GM23338 (cell line): ENCODE measurements around the gene NAA16. TPM values are rescaled to one million over a fixed set of nuclear protein-coding genes. Genes with fewer than 3 reads are reported as not detected.

Source experiments
- ATAC-seq: fragments of 200-7000 bp; cut with Tn5 transposase; 3 replicates; pipeline ENCODE4 v1.9.1; 2020
- DNase-seq: peaks from one replicate; pipeline ENCODE4 v3.0.0-alpha.2; 2015; ENCODE audit warnings: low spot score
- H2AFZ ChIP-seq: fragments of 200-600 bp; sonication (generic); 2 replicates; pipeline ENCODE4 v1.8.0; 2016; ENCODE audit warnings: antibody characterized with exemption, mild to moderate bottlenecking, moderate library complexity
- H3F3A ChIP-seq: fragments of 200-600 bp; sonication (generic); replicated peaks from 2 replicates; pipeline ENCODE4 v1.8.0; 2017; ENCODE audit warnings: antibody characterized with exemption, mixed run types, low read depth
- H3K27ac ChIP-seq: fragments of 200-600 bp; sonication (generic); 2 replicates; pipeline ENCODE4 v1.6.1; 2016; ENCODE audit warnings: low read depth
- H3K27me3 ChIP-seq: fragments of 200-600 bp; sonication (generic); 2 replicates; pipeline ENCODE4 v1.8.0; 2016; ENCODE audit warnings: mild to moderate bottlenecking, mixed run types, moderate library complexity; ENCODE audit not compliant: insufficient read depth
- H3K36me3 ChIP-seq: fragments of 200-600 bp; sonication (generic); 2 replicates; pipeline ENCODE4 v1.8.0; 2016; ENCODE audit warnings: mild to moderate bottlenecking; ENCODE audit not compliant: insufficient read depth
- H3K4me1 ChIP-seq: fragments of 200-600 bp; sonication (generic); 2 replicates; pipeline ENCODE4 v1.8.0; 2016; ENCODE audit warnings: mild to moderate bottlenecking, moderate library complexity; ENCODE audit not compliant: insufficient read depth
- H3K4me2 ChIP-seq: fragments of 200-600 bp; sonication (generic); 2 replicates; pipeline ENCODE4 v1.7.1; 2017; ENCODE audit warnings: mixed run types
- H3K4me3 ChIP-seq: fragments of 200-600 bp; sonication (generic); 2 replicates; pipeline ENCODE4 v1.6.1; 2016; ENCODE audit warnings: mixed run types
- H3K79me2 ChIP-seq: fragments of 200-600 bp; sonication (generic); replicated peaks from 2 replicates; pipeline ENCODE4 v1.8.0; 2017; ENCODE audit warnings: mild to moderate bottlenecking; ENCODE audit not compliant: insufficient read depth
- H3K9me2 ChIP-seq: fragments of 200-600 bp; sonication (generic); 2 replicates; pipeline ENCODE4 v1.8.0; 2017; ENCODE audit not compliant: insufficient read depth
- H4K20me1 ChIP-seq: fragments of 200-600 bp; sonication (generic); replicated peaks from 2 replicates; pipeline ENCODE4 v1.8.0; 2017; ENCODE audit warnings: mild to moderate bottlenecking; ENCODE audit not compliant: insufficient read depth
- H3K27ac Mint-ChIP-seq: 2 replicates; pipeline ENCODE4 v1.8.0; 2020; ENCODE audit warnings: inconsistent platforms, mild to moderate bottlenecking, moderate library complexity, mixed read lengths
- H3K27me3 Mint-ChIP-seq: 3 replicates; pipeline ENCODE4 v1.8.0; 2022; ENCODE audit warnings: low read depth, mild to moderate bottlenecking, moderate library complexity, mixed read lengths, inconsistent platforms; ENCODE audit not compliant: insufficient read depth, poor library complexity
- H3K36me3 Mint-ChIP-seq: 3 replicates; pipeline ENCODE4 v1.8.0; 2021; ENCODE audit warnings: low read depth, mild to moderate bottlenecking, inconsistent platforms, moderate library complexity, mixed read lengths
- H3K4me1 Mint-ChIP-seq: 3 replicates; pipeline ENCODE4 v1.8.0; 2020; ENCODE audit warnings: mild to moderate bottlenecking, inconsistent platforms, mixed read lengths
- H3K4me3 Mint-ChIP-seq: 3 replicates; pipeline ENCODE4 v1.8.0; 2021; ENCODE audit warnings: moderate library complexity, mild to moderate bottlenecking, inconsistent platforms, mixed read lengths
- H3K9me3 Mint-ChIP-seq: 3 replicates; pipeline ENCODE4 v1.8.0; 2020; ENCODE audit warnings: moderate library complexity, mild to moderate bottlenecking, inconsistent platforms, mixed read lengths
- CREB1 ChIP-seq: fragments of 250-450 bp; sonication (Bioruptor Pico); IDR thresholded peaks from 2 replicates; pipeline ENCODE4 v1.5.0; 2020; ENCODE audit warnings: low read depth, mild to moderate bottlenecking, moderate library complexity
- ETS1 ChIP-seq: IDR thresholded peaks from 2 replicates; pipeline ENCODE4 v1.6.1; 2016; ENCODE audit warnings: antibody characterized with exemption
- EZH2 ChIP-seq: fragments of 200-600 bp; sonication (generic); IDR thresholded peaks from one replicate; pipeline ENCODE4 v1.8.0; 2017; ENCODE audit warnings: antibody characterized with exemption, mild to moderate bottlenecking, low read depth; ENCODE audit not compliant: unreplicated experiment
- EZH2phosphoT487 ChIP-seq: fragments of 200-600 bp; sonication (generic); IDR thresholded peaks from one replicate; pipeline ENCODE4 v1.8.1; 2018; ENCODE audit warnings: antibody characterized with exemption; ENCODE audit not compliant: unreplicated experiment
- JUNB ChIP-seq: IDR thresholded peaks from one replicate; pipeline ENCODE4 v1.6.1; 2016; ENCODE audit warnings: antibody characterized with exemption; ENCODE audit not compliant: unreplicated experiment
- NANOG ChIP-seq: IDR thresholded peaks from 2 replicates; pipeline ENCODE4 v1.6.1; 2016; ENCODE audit warnings: antibody characterized with exemption, borderline replicate concordance
- POLR2AphosphoS5 ChIP-seq: IDR thresholded peaks from 2 replicates; pipeline ENCODE4 v1.6.1; 2016; ENCODE audit warnings: antibody characterized with exemption, low read depth
- REST ChIP-seq: IDR thresholded peaks from one replicate; pipeline ENCODE4 v1.6.1; 2018; ENCODE audit warnings: antibody characterized with exemption; ENCODE audit not compliant: unreplicated experiment
- STAT1 ChIP-seq: IDR thresholded peaks from one replicate; pipeline ENCODE4 v1.6.1; 2016; ENCODE audit warnings: antibody characterized with exemption; ENCODE audit not compliant: unreplicated experiment
- ZNF114 ChIP-seq: fragments of 250-450 bp; sonication (Bioruptor Pico); IDR thresholded peaks from 2 replicates; pipeline ENCODE4 v1.5.0; 2020; ENCODE audit warnings: mild to moderate bottlenecking, moderate library complexity
- ZNF331 ChIP-seq: fragments of 250-450 bp; sonication (Bioruptor Pico); IDR thresholded peaks from 2 replicates; pipeline ENCODE4 v1.5.0; 2020; ENCODE audit warnings: low read depth, mild to moderate bottlenecking, moderate library complexity
- ZNF462 ChIP-seq: fragments of 250-450 bp; sonication (Bioruptor Pico); IDR thresholded peaks from 2 replicates; pipeline ENCODE4 v1.5.0; 2020; ENCODE audit warnings: mild to moderate bottlenecking, moderate library complexity
- polyA plus RNA-seq: library from polyadenylated mRNA; unstranded; fragments of >200 nt; fragmentation: Nextera tagmentation; extraction: Ambion mirVana; gene quantifications from 2 replicates; pipeline ENCODE4 v1.2.1, GENCODE V29; 2016
- total RNA-seq: library from RNA; depleted of rRNA; stranded (reverse); fragments of >200 nt; shearing (Covaris generic); gene quantifications from 2 replicates; pipeline ENCODE4 v1.2.3, GENCODE V29; 2014
- TF ChIP-seq, protein P1 (sequence below), 2 experiments: fragments of 200-600 bp in 1 of 2; sonication (generic) in 1 of 2; conservative IDR thresholded peaks; 2 replicates each; pipeline versions ENCODE4 v1.5.1 to v1.6.1; 2016 to 2017; ENCODE audit warnings: antibody characterized with exemption in 2 of 2, low read depth in 2 of 2, mild to moderate bottlenecking in 2 of 2, moderate library complexity in 1 of 2

The NAA16 gene
- total and polyA plus RNA-seq, 2 experiments from 2014 or later, result 42.3 to 51.7 TPM

DNA sequence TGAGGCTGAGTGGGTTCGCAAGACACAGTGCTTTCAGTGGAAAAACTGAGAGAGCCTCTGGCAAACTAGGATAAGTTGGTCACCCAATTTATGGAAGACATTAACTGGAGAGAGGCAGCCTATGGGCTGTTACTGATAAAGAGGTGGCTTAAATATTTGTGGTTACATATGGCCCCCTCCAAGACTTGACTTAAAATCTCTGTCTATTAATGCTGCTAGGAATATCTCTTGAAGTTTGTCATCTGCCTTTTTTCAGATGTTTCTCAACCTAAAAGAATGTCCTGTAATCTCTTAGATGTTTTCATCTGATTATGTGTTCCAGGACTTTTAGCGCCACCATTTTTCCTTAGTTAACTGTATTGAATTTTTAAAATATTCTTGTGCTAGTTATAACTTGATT lies 54.6 kb downstream of the NAA16 start:
- Mint-ChIP-seq H3K4me1 (no peaks in the 10 kb centered on the region), H3K27ac (no peak overlapping the region), H3K4me3 (no peak overlapping the region), H3K27me3 (no peaks in the 10 kb centered on the region), H3K9me3 (no peaks in the 10 kb centered on the region), H3K36me3 (peaks cover 75% of the 10 kb centered on the region)
- Histone ChIP-seq H3K27me3 (no peaks in the 10 kb centered on the region), H3K36me3 (peaks cover 43% of the 10 kb centered on the region), H3K27ac (no peak overlapping the region), H2AFZ (no peak overlapping the region), H3F3A (no peaks in the 10 kb centered on the region), H4K20me1 (no peaks in the 10 kb centered on the region; the same call in 1 of the 2 replicates), H3K79me2 (no peaks in the 10 kb centered on the region), H3K4me2 (no peak overlapping the region), H3K4me3 (no peak overlapping the region), H3K9me2 (no peaks in the 10 kb centered on the region), H3K4me1 (no peaks in the 10 kb centered on the region)
- no peak for TF ChIP-seq ETS1
- no peak for TF ChIP-seq STAT1
- no peak for TF ChIP-seq ZNF462 (CRISPR knock-in tag)
- TF ChIP-seq ZNF114 (CRISPR knock-in tag), result no peak
- no peak for TF ChIP-seq POLR2AphosphoS5
- no peak for TF ChIP-seq ZNF331 (CRISPR knock-in tag)
- TF ChIP-seq CREB1 (CRISPR knock-in tag), result no peak
- TF ChIP-seq EZH2phosphoT487, result no peak
- no peak for TF ChIP-seq NANOG
- TF ChIP-seq JUNB, result no peak
- no peak for TF ChIP-seq REST
- TF ChIP-seq, protein P1, sequence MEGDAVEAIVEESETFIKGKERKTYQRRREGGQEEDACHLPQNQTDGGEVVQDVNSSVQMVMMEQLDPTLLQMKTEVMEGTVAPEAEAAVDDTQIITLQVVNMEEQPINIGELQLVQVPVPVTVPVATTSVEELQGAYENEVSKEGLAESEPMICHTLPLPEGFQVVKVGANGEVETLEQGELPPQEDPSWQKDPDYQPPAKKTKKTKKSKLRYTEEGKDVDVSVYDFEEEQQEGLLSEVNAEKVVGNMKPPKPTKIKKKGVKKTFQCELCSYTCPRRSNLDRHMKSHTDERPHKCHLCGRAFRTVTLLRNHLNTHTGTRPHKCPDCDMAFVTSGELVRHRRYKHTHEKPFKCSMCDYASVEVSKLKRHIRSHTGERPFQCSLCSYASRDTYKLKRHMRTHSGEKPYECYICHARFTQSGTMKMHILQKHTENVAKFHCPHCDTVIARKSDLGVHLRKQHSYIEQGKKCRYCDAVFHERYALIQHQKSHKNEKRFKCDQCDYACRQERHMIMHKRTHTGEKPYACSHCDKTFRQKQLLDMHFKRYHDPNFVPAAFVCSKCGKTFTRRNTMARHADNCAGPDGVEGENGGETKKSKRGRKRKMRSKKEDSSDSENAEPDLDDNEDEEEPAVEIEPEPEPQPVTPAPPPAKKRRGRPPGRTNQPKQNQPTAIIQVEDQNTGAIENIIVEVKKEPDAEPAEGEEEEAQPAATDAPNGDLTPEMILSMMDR (conservative IDR thresholded peaks at IDR 0.05; ENCODE audit: low read depth in 2 of 2), result no peak
- TF ChIP-seq EZH2, result no peak
- ATAC-seq (no peak), DNase-seq (no peak)
